Suprapubic skin (tissue), 3 donors: ENCODE data around the gene CLASRP.

Experiments used
- CTCF ChIP-seq, 2 donors: fragments of 200-600 bp in 1 of 2; fragments of 450-650 bp in 1 of 2; sonication (generic) in 1 of 2; IDR thresholded peaks; one replicate each; pipeline ENCODE4 v1.5.1; 2016 to 2019; ENCODE audit warnings: antibody characterized with exemption in 2 of 2, mild to moderate bottlenecking in 1 of 2, moderate library complexity in 1 of 2
- POLR2AphosphoS5 ChIP-seq, 3 donors: sonication (generic); formaldehyde crosslinking; IDR thresholded peaks; one replicate each; pipeline ENCODE4 v1.6.1; 2017; ENCODE audit warnings: antibody characterized with exemption in 3 of 3

GRCh38 chr19:45057444-45057843 is 18.6 kb downstream of the CLASRP start:
- no peak for TF ChIP-seq CTCF (IDR thresholded peaks at IDR 0.05)
- no peak for TF ChIP-seq POLR2AphosphoS5 (IDR thresholded peaks at IDR 0.05)
